Smooth muscle cell (in vitro differentiated cells): ENCODE results near the gene UCHL5. TPM values are rescaled to one million over a fixed set of nuclear protein-coding genes. Genes with fewer than 3 reads are reported as not detected.
A peak's percentile ranks its signal among the peaks of the same experiment; 100 is the strongest.
"Not testable (repeated sequence)": the region's sequence is repeated elsewhere in the genome, so short reads cannot be mapped to it uniquely, and the experiment has no call there.

ENCODE experiments used
- DNase-seq: peaks from one replicate; lab custom pipeline; 2025; ENCODE audit not compliant: unreplicated experiment; lab: John Stamatoyannopoulos, UW
- H2AFZ ChIP-seq: fragments of 200-600 bp; sonication (generic); 2 replicates; pipeline ENCODE4 v1.6.0; 2016; ENCODE audit warnings: antibody characterized with exemption, low read depth, mild to moderate bottlenecking
- H3F3A ChIP-seq: fragments of 200-600 bp; sonication (generic); 2 replicates; pipeline ENCODE4 v1.6.0; 2017; ENCODE audit warnings: antibody characterized with exemption, low read depth
- H3K27ac ChIP-seq: fragments of 200-600 bp; sonication (generic); 2 replicates; pipeline ENCODE4 v1.5.1; 2016; ENCODE audit warnings: low read depth, mild to moderate bottlenecking
- H3K27me3 ChIP-seq: fragments of 200-600 bp; sonication (generic); 2 replicates; pipeline ENCODE4 v1.6.1; 2016; ENCODE audit warnings: low read depth, mild to moderate bottlenecking
- H3K36me3 ChIP-seq: fragments of 200-600 bp; sonication (generic); 2 replicates; pipeline ENCODE4 v1.5.1; 2016; ENCODE audit warnings: low read depth
- H3K4me1 ChIP-seq: fragments of 200-600 bp; sonication (generic); 2 replicates; pipeline ENCODE4 v1.5.1; 2016; ENCODE audit warnings: low read depth
- H3K4me2 ChIP-seq: fragments of 200-600 bp; sonication (generic); 2 replicates; pipeline ENCODE4 v1.6.0; 2016; ENCODE audit warnings: mild to moderate bottlenecking
- H3K4me3 ChIP-seq: fragments of 200-600 bp; sonication (generic); 2 replicates; pipeline ENCODE4 v1.5.1; 2016; ENCODE audit warnings: mild to moderate bottlenecking
- H3K79me2 ChIP-seq: fragments of 200-600 bp; sonication (generic); 2 replicates; pipeline ENCODE4 v1.6.0; 2016; ENCODE audit warnings: low read depth, mild to moderate bottlenecking
- H3K9ac ChIP-seq: fragments of 200-600 bp; sonication (generic); 2 replicates; pipeline ENCODE4 v1.6.0; 2016; ENCODE audit warnings: low read depth
- H3K9me3 ChIP-seq: fragments of 200-600 bp; sonication (generic); replicated peaks from 2 replicates; pipeline ENCODE4 v1.5.1; 2016; ENCODE audit warnings: low read depth
- H4K20me1 ChIP-seq: fragments of 200-600 bp; sonication (generic); 2 replicates; pipeline ENCODE4 v1.6.0; 2016; ENCODE audit warnings: low read depth
- CTCF ChIP-seq: fragments of 200-600 bp; sonication (generic); IDR thresholded peaks from 2 replicates; pipeline ENCODE4 v1.5.1; 2017; ENCODE audit warnings: borderline replicate concordance, mild to moderate bottlenecking, antibody characterized with exemption; ENCODE audit not compliant: insufficient read depth, poor library complexity, severe bottlenecking
- WGBS: methylation state at CpG from one replicate; pipeline ENCODE4 v1.1.7; 2016; ENCODE audit warnings: low lambda C conversion rate; 5-methylcytosine and 5-hydroxymethylcytosine counted together
- polyA plus RNA-seq: library from polyadenylated mRNA; unstranded; fragments of >200 nt; fragmentation: Nextera tagmentation; extraction: Ambion mirVana; gene quantifications from 2 replicates; pipeline ENCODE4 v1.2.1, GENCODE V29; 2016
- total RNA-seq: library from RNA; depleted of rRNA; stranded (reverse); fragments of >200 nt; gene quantifications from 2 replicates; pipeline ENCODE4 v1.2.3, GENCODE V29; 2014

UCHL5 gene
- total and polyA plus RNA-seq, 2 experiments from 2014 or later = 22.2 to 35.6 TPM

GRCh38 chr1:192983349-192983980, 75.7 kb downstream of the UCHL5 start:
- no peak overlapping the region for H2AFZ ChIP-seq
- H3K4me1 ChIP-seq = no peaks in the 10 kb centered on the region
- H3K36me3 ChIP-seq = no peaks in the 10 kb centered on the region
- TF ChIP-seq CTCF = no peak
- H3K9me3 ChIP-seq = no peaks in the 10 kb centered on the region
- no peak overlapping the region for H3K4me3 ChIP-seq
- no peaks in the 10 kb centered on the region for H3K27me3 ChIP-seq
- H3K79me2 ChIP-seq = no peaks in the 10 kb centered on the region
- H3K9ac ChIP-seq = no peak overlapping the region
- no peak overlapping the region for H3K4me2 ChIP-seq
- H4K20me1 ChIP-seq = no peaks in the 10 kb centered on the region
- no peak for DNase-seq
- H3F3A ChIP-seq = no peaks in the 10 kb centered on the region
- WGBS = 57% methylated on average over 6 of the region's 6 CpGs
- H3K27ac ChIP-seq = peak overlapping the region; percentile 40

- H3K79me2 ChIP-seq = no peaks in the 10 kb centered on the region
- H3K4me2 ChIP-seq = no peak overlapping the region
- H4K20me1 ChIP-seq = no peaks in the 10 kb centered on the region
- H3K9me3 ChIP-seq = no peaks in the 10 kb centered on the region
- no peaks in the 10 kb centered on the region for H3F3A ChIP-seq
- H3K9ac ChIP-seq = no peak overlapping the region
- H3K4me1 ChIP-seq = no peaks in the 10 kb centered on the region
- no peaks in the 10 kb centered on the region for H3K27me3 ChIP-seq
- no peak overlapping the region for H2AFZ ChIP-seq
- H3K27ac ChIP-seq = no peak overlapping the region
- 96% methylated on average over 1 of the region's 1 CpG for WGBS
- no peak for DNase-seq
- TF ChIP-seq CTCF = no peak
- no peak overlapping the region for H3K4me3 ChIP-seq
- no peaks in the 10 kb centered on the region for H3K36me3 ChIP-seq
Observed at GRCh38 chr1:192980856-192981255, 78.3 kb downstream of the UCHL5 start.

DNA sequence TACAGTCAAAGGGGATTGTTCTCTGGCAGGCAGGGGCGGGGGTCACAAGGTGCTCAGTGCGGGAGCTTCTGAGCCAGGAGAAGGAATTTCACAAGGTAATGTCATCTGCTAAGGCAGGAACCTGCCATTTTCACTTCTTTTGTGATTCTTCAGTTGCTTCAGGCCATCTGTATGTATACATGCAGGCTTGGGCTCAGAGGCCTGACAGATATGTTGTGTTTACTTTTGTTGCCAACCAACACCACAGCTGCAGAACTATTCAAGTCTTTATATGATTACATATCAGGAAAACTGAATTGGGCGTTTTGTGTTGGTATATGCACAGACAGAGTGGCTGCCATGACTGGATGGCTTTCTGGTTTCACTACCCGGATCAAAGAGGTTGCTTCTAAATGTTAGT, 78.8 kb downstream of the UCHL5 start:
- not testable (repeated sequence) for H3K27me3 ChIP-seq, H3K79me2 ChIP-seq, H4K20me1 ChIP-seq, H3K4me1 ChIP-seq, H3K27ac ChIP-seq, H3F3A ChIP-seq, H3K36me3 ChIP-seq, H3K4me3 ChIP-seq, H3K9me3 ChIP-seq, H3K4me2 ChIP-seq, H3K9ac ChIP-seq, DNase-seq, H2AFZ ChIP-seq
- 93% methylated on average over 4 of the region's 4 CpGs for WGBS

DNA sequence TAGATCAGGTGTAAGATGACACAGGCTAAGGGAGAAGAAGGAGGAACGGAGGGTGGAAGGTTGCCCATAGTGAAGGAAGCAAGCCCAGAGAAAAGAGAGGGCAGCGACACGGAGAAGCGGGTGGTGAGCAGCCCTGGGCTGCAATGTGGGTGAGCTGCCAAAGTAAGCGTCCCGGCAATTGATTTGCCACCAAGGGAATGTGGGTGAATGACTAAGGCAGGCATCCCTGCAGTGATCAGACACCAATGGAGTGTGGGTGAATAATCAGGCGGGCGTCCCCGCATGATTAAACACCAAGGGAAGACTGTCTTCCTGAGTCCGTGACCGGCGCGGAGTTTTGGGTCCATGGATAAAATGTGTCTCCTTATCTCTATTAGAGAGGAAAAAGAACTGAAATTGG, 79.6 kb downstream of the UCHL5 start:
- H3K36me3 ChIP-seq = no peaks in the 10 kb centered on the region
- no peaks in the 10 kb centered on the region for H3K9me3 ChIP-seq
- no peak overlapping the region for H2AFZ ChIP-seq
- H4K20me1 ChIP-seq = no peaks in the 10 kb centered on the region
- no peak overlapping the region for H3K4me3 ChIP-seq
- WGBS = 97% methylated on average over 13 of the region's 13 CpGs
- no peaks in the 10 kb centered on the region for H3K27me3 ChIP-seq
- H3K27ac ChIP-seq = no peak overlapping the region
- H3K79me2 ChIP-seq = no peaks in the 10 kb centered on the region
- DNase-seq = no peak
- H3K9ac ChIP-seq = no peak overlapping the region
- no peaks in the 10 kb centered on the region for H3K4me1 ChIP-seq
- H3F3A ChIP-seq = no peaks in the 10 kb centered on the region
- no peak for TF ChIP-seq CTCF
- no peak overlapping the region for H3K4me2 ChIP-seq
